ENCODE results near the gene SUMO1. TPM values are rescaled to one million over a fixed set of nuclear protein-coding genes. Genes with fewer than 3 reads are reported as not detected.
A peak's percentile ranks its signal among the peaks of the same experiment; 100 is the strongest.
"Not testable (repeated sequence)": the region's sequence is repeated elsewhere in the genome, so short reads cannot be mapped to it uniquely, and the experiment has no call there.

Gene SUMO1
- total RNA-seq, 2 experiments from 2014 or later = 69.8 to 98.9 TPM

DNA sequence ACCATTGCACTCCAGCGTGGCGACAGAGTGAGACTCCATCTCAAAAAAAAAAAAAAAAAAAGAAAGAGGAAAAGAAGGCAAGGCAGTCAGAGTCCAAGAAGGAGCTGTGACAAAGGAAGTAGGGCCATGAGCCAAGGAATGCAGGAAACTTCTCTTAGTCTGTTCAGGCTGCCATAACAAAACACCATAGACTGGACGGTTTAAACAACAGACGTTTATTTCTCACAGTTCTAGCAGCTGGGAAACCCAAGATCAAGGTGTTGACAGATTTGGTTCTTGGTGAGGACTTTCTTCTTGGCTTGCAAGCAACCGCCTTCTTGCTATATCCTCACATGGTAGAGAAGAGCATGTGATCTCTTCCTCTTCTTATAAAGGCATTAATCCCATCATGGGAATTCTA lies 13.1 kb upstream of the SUMO1 start:
- H3K9me3 ChIP-seq (ENCODE audit: low read length) = no peaks in the 10 kb centered on the region
- H3K4me3 ChIP-seq (ENCODE audit: low read depth, low read length, poor library complexity, severe bottlenecking) = no peak overlapping the region
- H3K9me2 ChIP-seq (ENCODE audit: insufficient read depth, low read length) = no peaks in the 10 kb centered on the region
- no peaks in the 10 kb centered on the region for H3K79me2 ChIP-seq (ENCODE audit: insufficient read depth, low read depth, low read length)
- no peaks in the 10 kb centered on the region for H3K36me3 ChIP-seq (ENCODE audit: insufficient read depth, low read length)
- intact Hi-C loops (cut with micrococcal nuclease; ENCODE audit: unreplicated experiment) = no loop called here
- BruUV-seq (replicated peaks) = no TSS peak
- no peak overlapping the region for H2AFZ ChIP-seq (ENCODE audit: low read length)
- DNase-seq (ENCODE audit: low spot score) = no peak
- H3K27ac ChIP-seq (ENCODE audit: low read depth, low read length, poor library complexity, severe bottlenecking) = no peak overlapping the region
- peaks cover 6% of the 10 kb centered on the region for H3K4me1 ChIP-seq (ENCODE audit: insufficient read depth, low read length, poor library complexity, severe bottlenecking)
- TF ChIP-seq EZH2phosphoT487 (IDR thresholded peaks at IDR 0.05; ENCODE audit: borderline replicate concordance, low read depth, low read length) (no peak), CTCF (conservative IDR thresholded peaks at IDR 0.05; ENCODE audit: low read length) (no peak)
- H3K4me2 ChIP-seq (ENCODE audit: low read length) = no peak overlapping the region
- no peaks in the 10 kb centered on the region for H4K20me1 ChIP-seq (ENCODE audit: insufficient read depth, low read length)
- ChIA-PET POLR2A (interaction anchor here (0.7 to 0.9 kb wide), 4 partner anchors 10 to 1422 kb away, joined by 3 to 6 read pairs (median 3); no protein-coding TSS in a partner anchor), CTCF (ENCODE audit: unreplicated experiment) (interaction anchor here (0.6 kb wide), 1 partner anchor 48 kb away, joined by 4 read pairs; no protein-coding TSS in a partner anchor)

DNA sequence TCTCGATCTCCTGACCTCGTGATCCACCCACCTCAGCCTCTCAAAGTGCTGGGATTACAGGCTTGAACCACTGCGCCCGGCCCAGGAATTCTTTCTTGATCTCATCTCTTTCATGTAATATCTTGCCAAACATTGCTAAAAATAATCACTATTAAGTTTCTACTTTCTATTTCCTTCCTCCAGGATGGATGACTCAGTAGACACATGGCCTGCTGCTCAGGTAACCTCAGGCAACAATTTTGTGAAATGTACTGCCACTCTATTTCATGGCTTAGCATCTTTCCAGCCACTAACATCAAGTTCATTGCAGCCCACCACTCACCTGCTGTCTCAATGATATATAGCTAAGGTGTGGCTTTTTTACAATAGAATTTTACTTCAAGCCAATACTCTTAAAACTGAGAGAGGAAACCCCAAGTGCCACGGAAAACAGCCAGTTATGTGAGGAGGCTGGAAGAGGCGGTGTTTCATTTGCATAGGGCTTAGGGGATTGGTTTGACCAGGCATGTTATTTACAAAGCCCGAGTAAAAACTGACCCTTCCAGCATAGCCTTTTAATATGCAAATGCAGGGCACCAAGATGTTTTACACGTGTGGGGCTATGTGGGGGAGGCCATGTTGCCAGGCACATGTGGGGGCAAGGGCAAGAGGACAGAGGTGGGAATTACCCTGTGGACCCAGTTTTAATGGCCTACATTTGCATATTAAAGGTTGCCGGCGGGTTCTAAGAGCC lies 11.3 kb upstream of the SUMO1 start:
- no peak overlapping the region for H3K4me2 ChIP-seq (ENCODE audit: low read length)
- no peaks in the 10 kb centered on the region for H4K20me1 ChIP-seq (ENCODE audit: insufficient read depth, low read length)
- H3K36me3 ChIP-seq (ENCODE audit: insufficient read depth, low read length) = no peaks in the 10 kb centered on the region
- intact Hi-C loops (cut with micrococcal nuclease; ENCODE audit: unreplicated experiment) = no loop called here
- DNase-seq (ENCODE audit: low spot score) = no peak
- no peak overlapping the region for H3K27ac ChIP-seq (ENCODE audit: low read depth, low read length, poor library complexity, severe bottlenecking)
- POLR2A ChIA-PET = interaction anchor here (0.7 to 1.2 kb wide), 2 partner anchors 8 to 619 kb away, joined by 4 read pairs; no protein-coding TSS in a partner anchor
- H3K9me3 ChIP-seq (ENCODE audit: low read length) = no peaks in the 10 kb centered on the region
- no peaks in the 10 kb centered on the region for H3K79me2 ChIP-seq (ENCODE audit: insufficient read depth, low read depth, low read length)
- CTCF ChIA-PET (ENCODE audit: unreplicated experiment) = no interaction called here
- H3K9me2 ChIP-seq (ENCODE audit: insufficient read depth, low read length) = no peaks in the 10 kb centered on the region
- TF ChIP-seq EZH2phosphoT487 (IDR thresholded peaks at IDR 0.05; ENCODE audit: borderline replicate concordance, low read depth, low read length) (no peak), CTCF (conservative IDR thresholded peaks at IDR 0.05; ENCODE audit: low read length) (no peak)
- BruUV-seq (replicated peaks) = no TSS peak
- H3K4me1 ChIP-seq (ENCODE audit: insufficient read depth, low read length, poor library complexity, severe bottlenecking) = peaks cover 6% of the 10 kb centered on the region
- H3K4me3 ChIP-seq (ENCODE audit: low read depth, low read length, poor library complexity, severe bottlenecking) = no peak overlapping the region
- 0 out of 2 replicates have a peak overlapping the region, but pooled peaks have one; percentile 25 for H2AFZ ChIP-seq (ENCODE audit: low read length)

- intact Hi-C loops (cut with micrococcal nuclease; ENCODE audit: unreplicated experiment); DNase-seq (ENCODE audit: low spot score); H3K27ac ChIP-seq (ENCODE audit: low read depth, low read length, poor library complexity, severe bottlenecking); H3K4me3 ChIP-seq (ENCODE audit: low read depth, low read length, poor library complexity, severe bottlenecking); H3K9me3 ChIP-seq (ENCODE audit: low read length); H3K36me3 ChIP-seq (ENCODE audit: insufficient read depth, low read length); H4K20me1 ChIP-seq (ENCODE audit: insufficient read depth, low read length); H3K79me2 ChIP-seq (ENCODE audit: insufficient read depth, low read depth, low read length); BruUV-seq (replicated peaks); H3K4me1 ChIP-seq (ENCODE audit: insufficient read depth, low read length, poor library complexity, severe bottlenecking); H3K4me2 ChIP-seq (ENCODE audit: low read length); CTCF ChIA-PET (ENCODE audit: unreplicated experiment); H3K9me2 ChIP-seq (ENCODE audit: insufficient read depth, low read length); H2AFZ ChIP-seq (ENCODE audit: low read length): not testable (repeated sequence)
- POLR2A ChIA-PET = interaction anchor here (0.5 to 1.0 kb wide), 2 partner anchors 9 to 51 kb away, joined by 4 to 9 read pairs; partner anchors contain the start of gene SUMO1
Observed at GRCh38 chr2:202247710-202248109, 9.3 kb upstream of the SUMO1 start.

Data from OCI-LY7 (cell line).